ENCODE results near the gene C1orf87.

C1orf87 gene

DNA sequence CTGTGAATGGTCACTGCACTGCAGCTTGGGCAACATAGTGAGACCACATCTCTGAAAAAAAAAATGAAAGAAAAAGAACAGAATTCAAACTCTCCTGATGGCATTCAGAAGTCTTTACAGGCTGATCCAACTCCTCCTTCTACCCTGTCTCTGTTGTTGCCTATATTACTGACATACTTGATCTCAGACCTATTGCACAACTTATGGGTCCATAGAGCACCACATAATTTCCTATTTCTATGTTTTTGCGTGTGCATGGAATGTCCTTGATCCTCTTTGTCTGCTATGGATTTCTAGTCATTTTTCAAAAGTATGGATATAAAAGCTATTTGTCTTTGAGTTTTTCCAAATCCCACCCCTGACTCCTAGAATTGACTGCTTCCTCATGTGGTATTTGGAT, 124.6 kb downstream of the C1orf87 start:
- H3K36me3 Mint-ChIP-seq (ENCODE audit: insufficient read depth) = no peaks in the 10 kb centered on the region
- no peak overlapping the region for H3K4me3 Mint-ChIP-seq
- no peaks in the 10 kb centered on the region for H3K9me3 Mint-ChIP-seq
- ATAC-seq (replicated peaks; ENCODE audit: extremely low read depth, poor library complexity, severe bottlenecking) = no peak
- H3K27me3 Mint-ChIP-seq = no peaks in the 10 kb centered on the region
- no peak overlapping the region for H3K27ac Mint-ChIP-seq (ENCODE audit: low read depth)
- no peak for DNase-seq (ENCODE audit: low spot score in 2 of 2)
- H3K4me1 Mint-ChIP-seq = no peaks in the 10 kb centered on the region

DNA sequence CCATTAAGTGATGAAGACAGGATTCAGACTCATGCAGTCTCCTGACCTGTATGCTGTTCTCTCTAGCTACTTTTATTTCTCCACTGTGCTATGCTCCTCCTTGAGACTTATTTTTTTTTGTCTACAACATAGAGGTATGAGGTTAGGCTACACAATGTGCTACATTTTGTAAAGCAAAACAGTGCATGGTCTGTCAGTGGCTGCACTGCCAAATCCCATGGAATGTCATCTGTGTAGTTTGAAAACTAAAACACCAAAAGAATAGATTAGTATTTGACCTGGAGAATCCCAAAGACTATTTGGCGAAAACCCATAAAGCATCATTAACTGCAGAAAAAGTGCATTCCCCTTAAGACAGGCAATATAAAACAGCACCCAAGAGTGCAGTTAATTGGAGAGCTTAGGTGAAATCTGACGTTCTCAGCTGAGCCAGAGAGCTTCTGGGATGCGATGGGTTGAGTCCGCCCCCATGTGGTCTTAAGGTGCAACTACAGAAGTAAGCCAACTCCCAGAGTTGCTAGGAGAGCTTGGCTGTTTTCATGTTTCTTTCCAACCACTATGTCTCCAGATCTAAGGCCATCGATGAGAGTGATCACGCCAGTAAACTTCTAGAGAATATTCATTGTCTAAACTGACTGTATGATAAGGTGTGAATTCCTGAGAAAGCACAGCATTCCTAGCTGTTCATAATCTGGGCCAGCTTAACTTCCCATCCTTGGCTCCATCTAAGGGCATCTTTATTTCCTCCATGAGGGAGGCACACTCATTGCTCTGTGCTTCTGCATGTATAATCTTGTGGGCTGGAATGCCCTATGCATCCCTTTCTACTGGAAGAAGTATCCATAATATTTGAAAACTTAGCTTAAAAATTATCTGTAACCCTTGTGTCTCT, 126.3 kb downstream of the C1orf87 start:
- H3K27me3 Mint-ChIP-seq = peaks cover 16% of the 10 kb centered on the region
- ATAC-seq (replicated peaks; ENCODE audit: extremely low read depth, poor library complexity, severe bottlenecking) (peak; percentile 46), DNase-seq (ENCODE audit: low spot score in 2 of 2) (no peak)
- no peak overlapping the region for H3K27ac Mint-ChIP-seq (ENCODE audit: low read depth)
- no peaks in the 10 kb centered on the region for H3K36me3 Mint-ChIP-seq (ENCODE audit: insufficient read depth)
- no peak overlapping the region for H3K4me3 Mint-ChIP-seq
- no peaks in the 10 kb centered on the region for H3K4me1 Mint-ChIP-seq
- H3K9me3 Mint-ChIP-seq = no peaks in the 10 kb centered on the region

DNA sequence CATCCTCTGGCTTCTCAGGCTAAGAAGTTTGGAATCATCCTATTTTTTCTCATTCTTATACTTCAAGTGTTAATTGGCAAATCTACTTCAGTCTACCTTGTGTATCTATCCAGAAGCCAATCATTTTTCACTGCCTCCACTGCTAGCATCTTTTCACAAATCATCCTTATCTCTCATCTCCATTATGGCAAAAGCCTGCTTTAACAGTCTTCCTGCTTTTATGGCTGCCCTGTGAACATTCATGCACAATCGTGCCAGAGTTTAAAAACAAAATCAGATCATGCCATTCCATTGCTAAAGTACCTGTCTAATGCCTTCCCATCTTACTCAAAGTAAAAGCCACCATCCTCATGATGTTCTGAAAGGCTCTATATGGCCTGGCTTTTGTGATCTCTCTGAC, 127.8 kb downstream of the C1orf87 start:
- H3K9me3 Mint-ChIP-seq = no peaks in the 10 kb centered on the region
- no peaks in the 10 kb centered on the region for H3K36me3 Mint-ChIP-seq (ENCODE audit: insufficient read depth)
- no peak for ATAC-seq (replicated peaks; ENCODE audit: extremely low read depth, poor library complexity, severe bottlenecking)
- H3K27ac Mint-ChIP-seq (ENCODE audit: low read depth) = no peak overlapping the region
- H3K4me3 Mint-ChIP-seq = no peak overlapping the region
- H3K4me1 Mint-ChIP-seq = no peaks in the 10 kb centered on the region
- peaks cover 19% of the 10 kb centered on the region for H3K27me3 Mint-ChIP-seq
- no peak for DNase-seq (ENCODE audit: low spot score in 2 of 2)

Measured in central memory CD8-positive, alpha-beta T cell (primary cell).